ENCODE results near the gene TANC1. TPM values are rescaled to one million over a fixed set of nuclear protein-coding genes. Genes with fewer than 3 reads are reported as not detected.
"Not testable (repeated sequence)": the region's sequence is repeated elsewhere in the genome, so short reads cannot be mapped to it uniquely, and the experiment has no call there.

Gene TANC1
- total RNA-seq, 1 donor from 2014 or later = not detected

- intact Hi-C loops (cut with micrococcal nuclease) = no loop called here
- DNase-seq = no peak
- ATAC-seq (ENCODE audit: low read depth) = no peak
- H3K27ac Mint-ChIP-seq = peak overlapping the region; percentile 9
- H3K4me3 Mint-ChIP-seq = no peak overlapping the region
- CTCF ChIA-PET = interaction anchor here (1.6 kb wide), 1 partner anchor 25 kb away, joined by 8 read pairs; no protein-coding TSS in a partner anchor
- H3K36me3 Mint-ChIP-seq (ENCODE audit: low read depth) = no peaks in the 10 kb centered on the region
- POLR2A ChIA-PET = no interaction called here
- peaks cover 57% of the 10 kb centered on the region for H3K4me1 Mint-ChIP-seq
- no peaks in the 10 kb centered on the region for H3K27me3 Mint-ChIP-seq
- TF ChIP-seq, protein P1, sequence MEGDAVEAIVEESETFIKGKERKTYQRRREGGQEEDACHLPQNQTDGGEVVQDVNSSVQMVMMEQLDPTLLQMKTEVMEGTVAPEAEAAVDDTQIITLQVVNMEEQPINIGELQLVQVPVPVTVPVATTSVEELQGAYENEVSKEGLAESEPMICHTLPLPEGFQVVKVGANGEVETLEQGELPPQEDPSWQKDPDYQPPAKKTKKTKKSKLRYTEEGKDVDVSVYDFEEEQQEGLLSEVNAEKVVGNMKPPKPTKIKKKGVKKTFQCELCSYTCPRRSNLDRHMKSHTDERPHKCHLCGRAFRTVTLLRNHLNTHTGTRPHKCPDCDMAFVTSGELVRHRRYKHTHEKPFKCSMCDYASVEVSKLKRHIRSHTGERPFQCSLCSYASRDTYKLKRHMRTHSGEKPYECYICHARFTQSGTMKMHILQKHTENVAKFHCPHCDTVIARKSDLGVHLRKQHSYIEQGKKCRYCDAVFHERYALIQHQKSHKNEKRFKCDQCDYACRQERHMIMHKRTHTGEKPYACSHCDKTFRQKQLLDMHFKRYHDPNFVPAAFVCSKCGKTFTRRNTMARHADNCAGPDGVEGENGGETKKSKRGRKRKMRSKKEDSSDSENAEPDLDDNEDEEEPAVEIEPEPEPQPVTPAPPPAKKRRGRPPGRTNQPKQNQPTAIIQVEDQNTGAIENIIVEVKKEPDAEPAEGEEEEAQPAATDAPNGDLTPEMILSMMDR (IDR thresholded peaks at IDR 0.05) = no peak
- peaks cover 9% of the 10 kb centered on the region for H3K9me3 Mint-ChIP-seq
These were observed 125.1 kb downstream of the TANC1 start for GRCh38 chr2:159093497-159093896.

GRCh38 chr2:159094173-159094737 lies 125.8 kb downstream of the TANC1 start:
- TF ChIP-seq, protein P1 (IDR thresholded peaks at IDR 0.05) = no peak
- POLR2A ChIA-PET = no interaction called here
- no peaks in the 10 kb centered on the region for H3K27me3 Mint-ChIP-seq
- intact Hi-C loops (cut with micrococcal nuclease) = no loop called here
- ATAC-seq (ENCODE audit: low read depth) (no peak), DNase-seq (no peak)
- CTCF ChIA-PET = no interaction called here
- no peaks in the 10 kb centered on the region for H3K36me3 Mint-ChIP-seq (ENCODE audit: low read depth)
- no peak overlapping the region for H3K27ac Mint-ChIP-seq
- no peak overlapping the region for H3K4me3 Mint-ChIP-seq
- peaks cover 52% of the 10 kb centered on the region for H3K4me1 Mint-ChIP-seq
- H3K9me3 Mint-ChIP-seq = peaks cover 9% of the 10 kb centered on the region

GRCh38 chr2:159095813-159096212 lies 127.4 kb downstream of the TANC1 start:
- ChIA-PET CTCF (no interaction called here), POLR2A (no interaction called here)
- no peaks in the 10 kb centered on the region for H3K36me3 Mint-ChIP-seq (ENCODE audit: low read depth)
- H3K9me3 Mint-ChIP-seq = peaks cover 9% of the 10 kb centered on the region
- peaks cover 36% of the 10 kb centered on the region for H3K4me1 Mint-ChIP-seq
- H3K27me3 Mint-ChIP-seq = no peaks in the 10 kb centered on the region
- intact Hi-C loops (cut with micrococcal nuclease) = no loop called here
- H3K27ac Mint-ChIP-seq = no peak overlapping the region
- ATAC-seq (ENCODE audit: low read depth) (no peak), DNase-seq (no peak)
- TF ChIP-seq, protein P1 (IDR thresholded peaks at IDR 0.05) = no peak
- no peak overlapping the region for H3K4me3 Mint-ChIP-seq

DNA sequence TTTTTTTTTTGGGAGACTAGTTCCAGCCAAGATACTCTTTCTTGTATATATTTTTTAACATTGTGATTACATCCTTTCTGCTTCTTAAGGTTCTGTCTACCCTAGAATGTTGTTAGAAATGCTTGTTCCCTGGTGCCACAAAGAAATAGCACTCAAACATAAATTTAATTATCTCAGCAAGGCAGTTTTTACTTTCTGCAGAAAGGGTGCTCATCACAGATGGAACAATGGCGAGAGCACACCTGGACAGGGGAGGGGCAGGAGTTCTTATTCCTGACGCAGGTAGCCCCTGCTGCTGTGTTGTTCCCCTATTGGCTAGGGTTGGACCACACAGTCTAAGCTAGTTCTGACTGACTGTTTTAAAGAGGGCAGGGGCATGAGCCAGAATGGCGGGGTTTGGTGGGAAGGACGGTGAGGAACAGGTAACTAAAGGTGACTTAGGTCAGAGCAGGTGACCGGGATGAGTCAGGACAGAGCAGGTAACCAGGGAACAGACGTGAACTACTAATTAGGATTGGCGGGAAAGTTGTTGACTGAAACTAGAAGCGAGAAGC lies 127.9 kb downstream of the TANC1 start:
- H3K27ac Mint-ChIP-seq; CTCF ChIA-PET; H3K9me3 Mint-ChIP-seq; ATAC-seq (ENCODE audit: low read depth); H3K4me3 Mint-ChIP-seq; H3K36me3 Mint-ChIP-seq (ENCODE audit: low read depth); H3K27me3 Mint-ChIP-seq; DNase-seq; POLR2A ChIA-PET; intact Hi-C loops (cut with micrococcal nuclease): not testable (repeated sequence)
- peaks cover 30% of the 10 kb centered on the region for H3K4me1 Mint-ChIP-seq

DNA sequence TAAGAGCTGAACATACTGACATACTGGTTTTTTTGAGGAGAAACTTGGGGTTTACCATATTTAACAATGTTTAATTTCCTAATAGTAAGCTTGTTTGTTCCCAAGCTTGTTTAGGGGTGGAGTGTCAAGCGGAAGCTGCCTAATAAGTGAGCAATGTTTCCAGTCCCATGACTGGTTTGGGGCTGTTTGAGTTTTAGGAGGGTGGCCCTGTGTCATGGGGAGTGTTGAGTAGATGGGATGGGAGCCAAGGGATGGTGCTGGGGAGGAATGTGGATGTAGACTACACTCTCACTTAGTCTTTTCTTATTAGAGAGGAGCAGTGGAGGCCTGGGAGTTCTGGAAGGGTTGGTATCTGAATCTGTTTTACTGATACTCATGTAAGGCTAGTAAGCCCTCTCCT lies 128.5 kb downstream of the TANC1 start:
- H3K4me1 Mint-ChIP-seq = peaks cover 25% of the 10 kb centered on the region
- peaks cover 9% of the 10 kb centered on the region for H3K9me3 Mint-ChIP-seq
- H3K4me3 Mint-ChIP-seq = no peak overlapping the region
- POLR2A ChIA-PET = no interaction called here
- intact Hi-C loops (cut with micrococcal nuclease) = no loop called here
- no peak for DNase-seq
- ATAC-seq (ENCODE audit: low read depth) = no peak
- H3K27me3 Mint-ChIP-seq = no peaks in the 10 kb centered on the region
- CTCF ChIA-PET = no interaction called here
- H3K36me3 Mint-ChIP-seq (ENCODE audit: low read depth) = no peaks in the 10 kb centered on the region
- H3K27ac Mint-ChIP-seq = no peak overlapping the region
- TF ChIP-seq, protein P1 (IDR thresholded peaks at IDR 0.05) = no peak

DNA sequence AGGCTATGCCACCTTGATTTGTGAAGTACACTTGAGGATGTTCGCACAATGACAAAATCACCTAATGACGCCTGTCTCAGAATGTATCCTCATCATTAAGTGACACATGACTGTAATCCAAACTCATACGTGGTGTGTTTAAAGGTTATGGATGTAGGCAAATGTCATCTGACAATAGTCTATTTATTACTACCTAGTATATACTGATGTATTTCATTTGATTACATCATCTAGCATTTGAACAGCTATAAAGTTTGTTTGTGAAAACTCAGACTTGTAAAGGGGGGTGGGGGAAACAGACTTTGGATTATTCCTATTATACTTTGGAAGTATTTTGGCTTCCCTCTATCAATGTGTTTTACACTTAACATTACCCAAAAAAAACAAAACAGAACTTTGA lies 129.9 kb downstream of the TANC1 start:
- CTCF ChIA-PET = no interaction called here
- H3K36me3 Mint-ChIP-seq (ENCODE audit: low read depth) = no peaks in the 10 kb centered on the region
- TF ChIP-seq, protein P1 (IDR thresholded peaks at IDR 0.05) = no peak
- H3K27ac Mint-ChIP-seq = no peak overlapping the region
- POLR2A ChIA-PET = no interaction called here
- ATAC-seq (ENCODE audit: low read depth) (no peak), DNase-seq (no peak)
- peaks cover 11% of the 10 kb centered on the region for H3K4me1 Mint-ChIP-seq
- H3K27me3 Mint-ChIP-seq = no peaks in the 10 kb centered on the region
- H3K4me3 Mint-ChIP-seq = no peak overlapping the region
- intact Hi-C loops (cut with micrococcal nuclease) = no loop called here
- H3K9me3 Mint-ChIP-seq = peaks cover 9% of the 10 kb centered on the region

Measured in activated B cell treated with CpG ODN at 0.5 μM for 24 hours (primary cell).